ENCODE data around the gene IGSF22.

DNA sequence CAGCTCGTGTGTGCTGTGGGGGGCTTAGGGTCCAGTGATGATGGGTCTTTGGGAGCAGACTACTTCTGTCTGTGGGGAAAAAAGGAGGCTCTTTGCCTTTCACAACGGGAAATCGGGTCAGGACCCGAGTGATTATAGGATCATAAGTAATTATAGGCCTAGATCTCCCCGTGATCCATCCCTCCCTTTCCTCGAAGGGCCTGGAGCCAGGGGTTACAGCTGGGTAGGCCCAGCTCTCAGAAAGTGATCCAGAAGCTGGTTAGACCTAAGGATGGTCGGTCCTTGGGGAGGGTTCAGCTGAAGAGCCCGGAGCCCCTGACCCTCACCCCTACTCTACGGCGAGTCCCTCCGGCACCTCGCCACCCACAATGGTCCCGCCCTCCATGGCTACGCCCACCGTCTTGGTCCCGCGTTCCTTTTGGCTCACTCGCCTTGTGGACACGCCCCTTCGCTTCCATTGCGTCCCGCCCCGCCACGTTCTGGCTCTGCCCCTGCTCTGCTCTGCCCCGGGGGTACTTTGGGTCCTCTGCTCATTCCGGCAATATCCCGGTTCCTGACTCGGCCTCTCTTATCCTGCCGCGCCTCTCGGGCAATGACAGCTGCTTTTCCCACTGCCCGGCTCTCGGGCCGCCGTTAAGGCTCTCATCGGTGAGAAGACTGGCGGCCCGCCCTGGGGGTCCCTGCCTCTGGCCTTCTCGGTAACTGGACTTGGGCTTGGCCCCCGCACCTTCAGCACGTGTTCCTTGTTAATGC is 5.0 kb downstream of the IGSF22 start:
- TF ChIP-seq, protein P1, sequence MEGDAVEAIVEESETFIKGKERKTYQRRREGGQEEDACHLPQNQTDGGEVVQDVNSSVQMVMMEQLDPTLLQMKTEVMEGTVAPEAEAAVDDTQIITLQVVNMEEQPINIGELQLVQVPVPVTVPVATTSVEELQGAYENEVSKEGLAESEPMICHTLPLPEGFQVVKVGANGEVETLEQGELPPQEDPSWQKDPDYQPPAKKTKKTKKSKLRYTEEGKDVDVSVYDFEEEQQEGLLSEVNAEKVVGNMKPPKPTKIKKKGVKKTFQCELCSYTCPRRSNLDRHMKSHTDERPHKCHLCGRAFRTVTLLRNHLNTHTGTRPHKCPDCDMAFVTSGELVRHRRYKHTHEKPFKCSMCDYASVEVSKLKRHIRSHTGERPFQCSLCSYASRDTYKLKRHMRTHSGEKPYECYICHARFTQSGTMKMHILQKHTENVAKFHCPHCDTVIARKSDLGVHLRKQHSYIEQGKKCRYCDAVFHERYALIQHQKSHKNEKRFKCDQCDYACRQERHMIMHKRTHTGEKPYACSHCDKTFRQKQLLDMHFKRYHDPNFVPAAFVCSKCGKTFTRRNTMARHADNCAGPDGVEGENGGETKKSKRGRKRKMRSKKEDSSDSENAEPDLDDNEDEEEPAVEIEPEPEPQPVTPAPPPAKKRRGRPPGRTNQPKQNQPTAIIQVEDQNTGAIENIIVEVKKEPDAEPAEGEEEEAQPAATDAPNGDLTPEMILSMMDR (IDR thresholded peaks at IDR 0.05; ENCODE audit: low read length) = no peak
- no peak for TF ChIP-seq EZH2 (optimal IDR thresholded peaks at IDR 0.05; ENCODE audit: low read depth, low read length)
